Inflammatory macrophage treated with lipopolysaccharide for 4 hours (primary cell): ENCODE results near the gene HAAO.

Experiments
- DNase-seq: peaks from one replicate; pipeline ENCODE4 v3.0.0-alpha.2; 2020

The HAAO gene

DNA sequence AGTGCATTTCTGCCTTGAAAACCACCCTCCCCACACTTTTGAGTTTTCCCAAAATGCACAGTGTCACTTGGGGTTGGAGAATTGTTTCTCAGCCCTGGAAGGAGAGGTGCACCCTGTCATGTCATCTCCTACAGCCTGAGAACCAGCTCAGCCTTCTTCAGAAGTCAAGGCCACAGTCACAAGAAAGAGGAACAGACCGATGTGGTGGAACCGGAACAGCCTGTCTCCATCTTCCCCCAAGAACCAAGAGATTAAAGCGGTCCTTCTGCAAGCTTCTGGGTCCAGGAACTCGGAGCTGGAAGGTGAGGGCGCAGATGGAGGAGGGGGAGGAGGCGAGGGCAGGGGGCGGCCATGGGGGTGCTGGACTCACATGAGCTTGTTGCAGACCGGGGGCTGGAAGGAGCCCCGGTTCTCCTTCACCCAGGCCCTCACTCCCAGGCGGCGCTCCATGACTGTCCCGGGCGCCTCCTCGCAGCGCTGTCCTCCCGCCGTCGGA is 248 bp downstream of the HAAO start:
- DNase-seq = peak; percentile 65

DNA sequence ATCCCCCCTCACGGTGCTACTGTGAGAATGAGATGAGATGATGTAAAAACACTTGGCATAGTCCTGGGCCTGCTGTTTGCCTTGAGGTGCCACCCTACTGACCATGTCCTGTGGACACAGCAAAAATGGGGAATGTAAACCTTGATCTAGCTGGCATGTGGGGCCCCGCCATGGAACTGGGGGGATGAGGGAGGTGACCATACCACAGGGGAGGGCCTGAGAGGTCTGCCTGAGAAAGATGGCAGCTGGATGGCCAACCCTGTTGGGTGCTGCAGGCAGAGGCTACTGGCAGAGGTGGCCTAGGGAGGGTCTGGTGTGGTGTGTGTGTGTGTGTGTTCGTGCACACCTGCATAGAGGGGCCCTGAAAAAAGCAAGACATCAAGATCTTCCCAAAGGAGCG is 777 bp downstream of the HAAO start:
- no peak for DNase-seq

DNA sequence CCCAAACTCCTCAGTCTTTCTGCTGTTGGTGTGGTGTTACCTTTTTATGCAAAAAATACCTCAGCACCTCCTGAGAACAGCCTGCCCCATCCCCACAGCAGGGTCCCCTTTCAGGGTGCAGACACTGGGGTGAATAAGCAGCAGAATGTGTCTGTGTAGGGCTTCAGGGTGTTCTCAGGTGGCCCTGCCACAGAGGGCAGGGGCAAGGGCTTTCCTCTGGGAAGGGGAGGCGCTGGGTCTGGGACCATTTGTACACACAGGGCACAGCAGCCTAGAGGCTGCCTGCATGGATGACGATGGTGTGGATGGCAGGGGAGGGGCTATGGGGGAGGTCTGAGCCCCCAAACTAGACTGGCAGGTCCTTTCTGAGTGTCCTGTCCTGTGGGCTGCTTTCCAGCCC is 2.6 kb downstream of the HAAO start:
- DNase-seq = no peak

DNA sequence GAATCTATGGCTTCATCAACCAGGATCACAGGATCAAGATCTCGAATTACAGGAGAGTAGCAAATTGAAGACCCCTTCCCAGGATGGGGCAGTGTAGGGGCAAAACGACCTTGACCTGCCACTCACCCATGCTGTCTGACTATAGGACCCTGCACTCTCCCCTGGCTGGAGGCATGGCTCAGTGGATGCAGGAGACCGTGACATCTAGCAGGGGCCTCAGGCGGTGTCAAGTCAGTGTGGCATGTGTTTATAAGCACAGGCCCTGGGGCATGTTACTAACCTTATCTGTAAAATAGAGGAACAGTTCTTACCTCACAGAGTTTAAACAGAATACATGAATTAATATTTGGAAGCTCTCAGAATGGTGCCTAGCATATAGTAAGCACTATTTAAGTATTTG is 3.5 kb downstream of the HAAO start:
- DNase-seq = no peak

DNA sequence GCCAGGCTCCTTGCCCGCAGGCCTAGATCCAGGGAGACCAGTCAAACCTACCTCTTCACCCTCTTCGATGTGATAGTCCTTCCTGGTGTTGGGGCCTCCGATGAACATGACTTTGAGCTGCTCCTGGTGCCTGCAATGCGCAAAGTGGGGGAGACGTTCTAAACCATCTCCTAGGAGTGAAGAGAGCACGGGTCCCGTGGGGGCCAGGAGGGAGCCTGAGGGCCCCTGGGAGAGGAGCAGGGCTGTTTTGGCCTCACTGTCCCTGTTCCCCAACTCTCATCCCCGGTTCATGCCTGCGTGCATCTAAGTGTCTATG is 3.9 kb downstream of the HAAO start:
- no peak for DNase-seq

DNA sequence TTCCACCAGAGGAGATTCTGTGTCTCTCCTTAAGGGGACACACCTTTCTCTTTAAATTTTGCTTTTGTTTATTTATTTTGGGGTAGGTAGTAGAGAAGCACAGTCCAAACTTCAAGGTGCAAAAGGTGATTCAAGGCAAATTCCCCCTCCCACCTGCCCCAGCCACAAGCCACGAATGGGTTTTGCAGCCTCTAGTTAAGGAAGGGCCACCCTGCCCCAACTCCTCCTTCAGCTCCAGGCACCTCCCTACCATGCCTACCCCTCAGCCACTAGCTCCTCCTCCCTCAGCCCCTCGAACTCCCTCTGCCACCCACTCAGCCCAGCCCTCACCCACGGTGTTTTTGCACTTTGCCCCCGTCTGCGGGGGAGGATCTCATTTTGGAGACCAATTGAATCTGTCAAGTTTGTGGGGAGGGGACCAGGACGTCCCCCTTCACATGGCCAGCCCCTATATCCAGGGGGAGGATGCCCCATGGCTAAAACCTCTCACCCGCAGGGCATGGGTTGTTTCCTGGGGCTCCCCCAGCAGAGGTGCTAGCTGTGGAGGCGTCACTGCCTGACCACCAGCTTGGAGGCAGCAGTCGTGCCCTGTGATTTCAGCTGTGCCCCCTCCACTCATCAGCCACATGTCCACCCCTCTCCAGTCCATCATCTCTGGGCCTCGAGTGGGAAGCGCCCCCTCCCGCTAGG is 4.5 kb downstream of the HAAO start:
- no peak for DNase-seq

DNA sequence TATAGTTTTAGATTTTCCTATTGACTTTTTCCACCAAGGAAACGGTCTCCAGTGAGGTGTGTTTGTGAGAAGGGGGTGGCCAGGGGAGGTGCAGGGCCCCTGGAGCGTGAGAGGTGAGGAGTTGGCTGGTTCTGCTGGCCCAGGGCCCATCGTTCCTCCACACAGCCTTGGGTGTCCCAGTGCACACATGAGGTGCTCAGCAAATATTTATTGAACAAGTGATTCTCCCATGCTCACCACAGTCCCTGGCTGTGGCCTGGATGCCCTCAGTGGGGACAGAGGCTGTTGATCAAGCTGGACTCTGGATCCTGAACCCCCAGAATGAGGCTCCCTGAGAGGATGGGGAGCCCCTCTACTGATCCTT is 5.0 kb downstream of the HAAO start:
- no peak for DNase-seq

DNA sequence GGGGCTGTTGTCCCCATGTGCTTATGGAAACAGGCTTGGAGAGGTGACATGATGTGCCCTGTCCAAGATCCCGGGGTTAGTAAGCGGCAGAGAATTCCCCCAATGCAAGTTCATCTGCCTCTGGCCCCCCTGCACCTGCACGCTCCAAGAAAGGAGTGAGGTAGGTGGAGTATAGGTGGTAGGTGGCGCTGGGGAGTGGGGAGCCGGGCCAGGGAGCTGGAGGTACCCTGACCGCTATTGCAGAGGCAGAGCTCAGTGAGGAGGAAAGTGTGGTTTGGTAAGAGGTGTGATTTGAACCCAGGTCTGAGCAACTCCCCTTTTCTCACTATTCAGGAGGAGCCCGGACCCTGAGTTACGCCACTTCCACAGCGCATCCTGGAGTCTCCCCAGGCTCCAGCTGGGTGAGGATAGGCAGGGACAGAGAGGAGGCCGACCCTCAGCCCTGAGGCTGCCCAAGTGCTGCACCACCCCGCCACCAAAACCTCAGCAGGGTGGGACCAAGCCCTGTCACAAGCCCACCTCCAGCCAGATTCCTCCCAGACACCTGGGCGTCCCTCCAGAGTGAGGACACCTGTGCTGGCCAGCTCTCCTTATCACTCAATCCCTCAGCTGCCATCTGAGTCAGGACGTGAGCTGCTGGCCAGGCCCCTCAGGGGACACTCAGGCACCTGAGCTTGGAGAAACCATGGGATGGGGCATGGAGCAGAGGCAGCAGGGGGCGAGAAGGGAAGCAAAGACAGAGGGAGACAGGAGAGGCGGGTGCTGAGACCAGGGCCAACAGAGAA is 5.6 kb downstream of the HAAO start:
- no peak for DNase-seq

DNA sequence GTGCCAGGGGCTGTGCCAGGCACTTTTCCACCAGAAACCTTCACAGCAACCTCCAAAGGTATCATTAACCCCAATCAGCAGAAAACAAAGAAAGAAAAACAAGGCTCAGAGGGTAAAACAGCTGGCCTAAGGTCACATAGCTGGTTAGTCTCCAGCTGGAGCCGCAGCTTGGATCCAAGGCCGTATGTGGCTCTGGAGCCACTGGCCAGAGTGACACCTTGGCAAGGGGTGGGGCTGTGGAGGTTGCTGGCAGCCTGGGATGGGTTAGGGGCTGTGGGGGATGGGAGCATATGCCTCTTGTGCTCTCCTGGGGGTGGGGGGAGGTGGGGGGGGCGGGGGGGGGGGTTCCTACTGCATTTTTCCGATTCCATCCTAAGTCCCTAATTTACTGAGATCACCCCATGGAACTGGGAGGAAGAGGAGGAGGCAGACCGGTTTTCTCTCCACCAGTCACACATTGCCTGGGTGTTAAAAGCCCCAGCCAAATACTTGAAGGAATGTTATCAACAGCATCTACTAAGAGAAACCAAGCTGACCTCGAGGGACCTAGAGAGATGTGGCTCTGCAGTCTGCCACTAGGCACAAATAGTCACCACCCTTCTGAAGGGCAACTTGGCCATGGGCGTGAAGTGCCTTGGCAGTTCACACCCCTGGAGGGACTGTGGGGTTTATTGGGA is 8.0 kb downstream of the HAAO start:
- no peak for DNase-seq

DNA sequence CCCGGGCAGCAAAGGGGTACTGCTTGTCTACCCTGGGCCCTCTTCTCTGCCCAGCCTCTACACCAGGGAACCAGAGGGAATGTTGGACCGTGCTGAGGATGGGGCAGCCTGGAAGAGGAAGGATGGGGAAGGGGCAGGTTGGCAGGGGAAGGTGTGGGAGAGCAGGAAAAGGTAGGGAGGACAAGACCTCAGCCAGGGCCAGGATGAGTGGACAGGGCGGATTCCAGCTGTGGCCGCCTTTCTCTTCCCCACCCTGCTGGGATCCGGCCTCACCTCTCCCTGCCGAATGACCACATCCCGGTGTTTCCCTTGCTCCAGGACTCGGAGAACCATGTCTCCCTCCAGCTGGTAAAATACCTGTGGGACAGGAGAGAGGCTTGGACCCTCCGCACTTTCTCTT is 8.9 kb downstream of the HAAO start:
- DNase-seq = no peak

DNA sequence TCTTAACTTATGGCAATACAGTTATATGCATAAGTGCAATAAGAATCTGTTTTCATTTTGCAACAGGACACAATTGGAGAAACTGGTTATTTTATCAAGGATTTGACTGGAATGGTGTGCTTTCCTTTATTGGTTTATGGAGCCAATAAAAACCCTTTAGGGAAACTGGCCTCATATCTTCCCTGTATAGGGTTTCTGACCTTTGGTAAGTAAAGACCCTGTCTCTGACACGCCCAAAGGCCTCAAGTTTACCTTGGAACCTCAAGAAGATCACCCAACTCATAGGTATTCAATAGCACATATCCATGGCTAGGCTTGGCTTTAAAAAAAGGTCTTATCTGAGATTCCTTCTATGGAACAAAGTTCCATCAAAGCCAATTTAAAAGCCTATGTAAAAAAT is 11.2 kb downstream of the HAAO start:
- no peak for DNase-seq

DNA sequence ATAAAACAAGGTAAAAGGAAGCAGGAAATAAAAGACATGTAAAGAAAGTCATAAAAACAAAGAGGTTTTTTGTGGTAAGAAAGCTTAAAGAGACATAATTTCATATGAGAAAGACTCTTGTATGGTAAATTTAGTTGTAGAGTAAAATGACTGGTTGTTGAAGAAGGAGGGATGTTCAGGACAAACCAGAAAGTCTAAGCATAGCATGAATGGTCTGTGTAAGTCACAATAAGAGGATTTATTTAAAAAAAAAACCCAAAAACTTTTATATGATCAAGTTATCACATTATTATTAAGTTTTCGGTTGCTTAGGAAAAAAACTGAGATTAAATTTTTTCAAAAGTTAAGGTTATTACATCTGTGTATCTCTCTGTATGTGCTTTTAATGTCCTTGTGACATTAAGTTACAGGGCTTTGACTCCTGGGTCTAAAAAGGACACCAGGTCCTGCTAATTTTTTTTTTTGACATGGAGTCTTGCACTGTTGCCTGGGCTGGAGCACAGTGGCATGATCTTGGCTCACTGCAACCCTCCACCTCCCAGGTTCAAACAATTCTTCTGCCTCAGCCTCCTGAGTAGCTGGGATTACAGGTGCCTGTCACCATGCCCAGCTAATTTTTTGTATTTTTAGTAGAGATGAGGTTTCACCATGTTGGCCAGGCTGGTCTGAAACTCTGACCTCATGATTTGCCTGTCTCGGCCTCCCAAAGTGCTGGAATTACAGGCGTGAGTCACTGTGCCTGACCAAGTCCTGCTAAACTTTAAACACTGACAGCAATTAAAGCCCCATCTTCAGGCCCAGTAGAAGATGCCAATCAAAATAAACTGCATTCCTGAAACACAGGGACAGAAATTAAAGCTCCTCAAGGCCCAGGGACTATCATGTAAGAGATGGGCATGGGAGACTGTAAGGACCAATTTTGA is 14.2 kb downstream of the HAAO start:
- no peak for DNase-seq

DNA sequence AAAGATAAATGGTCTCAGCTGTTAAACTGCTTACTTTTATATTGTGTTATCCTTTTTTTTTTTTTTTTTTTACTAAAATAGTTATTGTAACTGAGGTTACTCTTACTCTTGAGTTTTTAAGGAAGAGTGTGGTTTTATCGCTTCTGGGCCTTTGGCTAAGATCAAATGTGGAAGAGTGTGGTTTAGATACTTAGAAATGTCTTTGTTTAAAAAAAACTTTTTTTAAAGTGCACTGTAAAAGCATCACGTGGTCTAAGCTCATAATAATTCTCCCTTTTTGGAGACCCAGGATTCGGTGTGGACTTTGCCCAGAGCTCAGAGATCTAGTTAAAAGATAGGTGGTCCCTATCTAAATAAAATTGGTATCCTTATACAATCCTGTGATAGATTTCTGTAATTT is 16.6 kb downstream of the HAAO start:
- DNase-seq = no peak

DNA sequence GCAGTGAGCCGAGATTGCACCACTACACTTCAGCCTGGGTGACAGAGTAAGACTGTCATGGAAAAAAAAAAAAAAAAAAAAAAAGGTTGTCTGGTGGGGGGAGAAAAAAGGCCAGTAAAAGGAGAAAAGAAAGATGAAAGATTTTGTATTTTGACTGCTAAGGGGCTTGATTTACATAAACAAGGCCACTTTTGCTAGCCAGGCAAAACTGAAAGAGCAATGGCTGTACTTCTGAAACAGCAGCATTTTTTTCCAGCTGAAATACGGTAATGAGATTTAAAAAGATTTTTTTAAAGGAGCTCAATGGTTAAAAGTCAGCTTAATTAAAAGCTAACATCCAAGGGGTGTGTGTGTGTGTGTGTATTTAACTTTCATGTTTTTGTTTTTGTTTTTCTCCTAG is 17.2 kb downstream of the HAAO start:
- no peak for DNase-seq

DNA sequence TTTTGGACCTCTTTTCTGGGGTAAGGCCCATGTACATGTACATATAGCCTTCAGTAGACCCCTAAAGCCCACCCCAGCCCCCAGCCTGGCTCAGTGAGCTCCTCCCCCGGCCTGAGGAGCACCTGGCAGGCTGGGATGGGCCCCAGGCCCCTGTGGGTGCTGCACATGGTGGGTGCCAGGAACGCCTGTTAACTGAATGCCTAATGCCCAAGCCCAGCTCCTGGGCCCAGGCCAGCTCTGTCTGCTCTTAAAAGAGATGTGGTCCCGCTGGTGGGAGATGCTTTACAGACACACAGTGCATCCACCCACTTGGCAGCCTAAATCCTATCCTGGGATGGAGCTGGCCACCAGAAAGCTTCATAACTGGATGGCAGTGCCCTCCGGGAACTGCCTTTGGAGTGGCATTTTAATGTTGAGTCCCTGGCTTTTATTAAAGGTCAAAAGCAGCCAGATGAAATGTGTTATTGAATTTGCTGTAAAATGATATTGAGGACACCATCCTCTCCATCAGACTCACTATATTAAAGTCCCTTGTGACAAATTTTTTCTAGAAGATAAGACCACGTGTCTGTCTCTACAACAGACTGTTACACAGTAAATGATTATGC is 20.7 kb downstream of the HAAO start:
- DNase-seq = no peak

DNA sequence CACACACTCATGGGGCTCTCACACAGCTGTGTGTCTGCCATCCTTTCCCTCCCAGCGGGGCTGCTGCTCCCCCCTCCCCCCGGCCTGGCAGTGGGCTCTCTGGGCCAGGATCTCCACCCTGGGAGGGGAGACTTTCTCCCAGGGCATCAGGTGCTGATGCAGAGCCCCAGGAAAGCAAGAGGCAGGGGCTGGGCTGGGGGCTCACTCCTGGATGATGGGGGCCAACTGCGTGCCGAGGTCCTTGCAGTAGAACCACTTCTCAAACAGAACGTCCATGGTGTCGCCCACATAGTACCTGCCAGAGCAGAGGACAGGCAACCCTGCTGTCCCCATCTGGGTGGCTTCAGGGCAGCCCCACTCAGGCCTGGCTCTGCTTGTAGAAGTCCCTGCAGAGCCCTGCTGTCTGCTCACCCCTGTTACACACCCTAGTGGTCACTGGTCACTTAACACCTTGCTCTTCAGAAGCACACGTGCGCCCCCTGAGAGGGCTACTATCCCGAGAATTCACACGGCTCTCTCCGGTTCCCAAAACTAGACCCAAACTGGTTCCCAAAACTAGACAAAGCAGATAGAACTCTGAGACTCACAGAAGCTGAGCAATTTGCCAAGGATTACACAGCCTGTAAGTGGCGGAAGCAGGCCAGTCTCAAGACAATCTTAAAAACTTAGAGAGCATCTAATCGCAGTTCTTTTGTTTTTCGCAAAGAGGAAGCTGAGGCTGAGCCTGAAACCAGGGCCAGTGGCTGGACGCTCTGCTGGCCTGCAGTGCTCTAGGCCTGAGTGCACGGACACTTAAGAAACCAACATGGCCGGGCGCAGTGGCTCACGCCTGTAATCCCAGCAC is 21.9 kb downstream of the HAAO start:
- peak; percentile 57 for DNase-seq

DNA sequence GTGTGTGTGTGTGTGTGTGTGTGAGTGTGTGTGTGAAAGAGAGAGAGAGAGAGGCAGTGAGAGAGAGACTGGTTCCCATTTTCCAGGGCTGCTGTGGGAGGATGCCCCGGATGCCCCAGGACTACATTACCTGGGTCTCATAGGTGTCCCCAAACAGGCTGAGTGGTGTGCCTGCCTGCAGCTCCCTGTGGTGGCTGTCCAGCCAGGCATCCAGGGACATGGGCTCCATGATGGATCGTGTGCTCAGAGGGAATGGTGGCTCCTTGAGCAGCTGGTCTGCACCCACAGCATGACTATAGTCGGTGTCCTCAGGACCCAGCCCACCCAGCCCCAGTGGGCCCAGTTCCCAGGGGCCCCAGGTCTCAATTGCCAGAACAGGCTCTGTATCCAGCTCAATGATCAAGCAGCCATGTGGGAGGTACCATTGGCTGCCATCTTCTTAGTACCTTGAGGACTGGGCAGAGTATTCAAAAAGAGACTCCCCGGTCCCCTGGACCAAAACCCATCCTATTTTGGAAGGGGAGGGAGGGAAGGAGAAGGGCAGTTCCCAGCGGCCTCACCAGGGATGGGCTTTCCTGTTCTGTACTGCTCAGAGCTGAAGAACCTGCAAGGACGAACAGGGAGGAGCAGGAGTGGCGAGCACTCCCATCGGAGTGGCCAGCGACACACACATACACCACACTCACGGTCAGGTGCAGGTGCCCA is 22.6 kb downstream of the HAAO start:
- DNase-seq = no peak

DNA sequence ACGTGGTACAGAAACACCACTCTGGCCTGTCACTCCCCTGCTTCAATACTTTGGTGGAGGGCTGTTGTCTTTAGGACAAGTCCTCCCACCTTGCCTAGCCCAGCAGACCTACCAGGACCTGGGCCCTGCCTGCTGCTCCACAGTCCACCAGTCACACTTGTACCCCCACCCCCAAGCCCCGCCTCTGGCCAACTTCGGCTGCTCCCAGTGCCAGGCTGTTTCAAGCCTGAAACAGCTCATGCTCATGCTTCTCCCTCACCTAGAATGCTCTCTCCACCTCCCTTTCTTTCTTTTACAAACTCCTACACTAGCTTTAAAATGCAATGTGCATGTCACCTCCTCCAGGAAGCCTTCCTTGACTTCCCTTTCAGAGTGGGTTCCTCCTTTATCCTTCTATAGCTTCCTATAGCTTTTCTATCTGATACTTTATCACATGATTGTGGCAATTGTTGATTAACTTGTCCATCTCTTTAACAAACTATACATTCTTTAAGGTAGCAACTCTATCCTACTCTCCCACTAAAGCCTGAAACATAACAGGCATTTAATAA is 23.6 kb downstream of the HAAO start:
- no peak for DNase-seq

DNA sequence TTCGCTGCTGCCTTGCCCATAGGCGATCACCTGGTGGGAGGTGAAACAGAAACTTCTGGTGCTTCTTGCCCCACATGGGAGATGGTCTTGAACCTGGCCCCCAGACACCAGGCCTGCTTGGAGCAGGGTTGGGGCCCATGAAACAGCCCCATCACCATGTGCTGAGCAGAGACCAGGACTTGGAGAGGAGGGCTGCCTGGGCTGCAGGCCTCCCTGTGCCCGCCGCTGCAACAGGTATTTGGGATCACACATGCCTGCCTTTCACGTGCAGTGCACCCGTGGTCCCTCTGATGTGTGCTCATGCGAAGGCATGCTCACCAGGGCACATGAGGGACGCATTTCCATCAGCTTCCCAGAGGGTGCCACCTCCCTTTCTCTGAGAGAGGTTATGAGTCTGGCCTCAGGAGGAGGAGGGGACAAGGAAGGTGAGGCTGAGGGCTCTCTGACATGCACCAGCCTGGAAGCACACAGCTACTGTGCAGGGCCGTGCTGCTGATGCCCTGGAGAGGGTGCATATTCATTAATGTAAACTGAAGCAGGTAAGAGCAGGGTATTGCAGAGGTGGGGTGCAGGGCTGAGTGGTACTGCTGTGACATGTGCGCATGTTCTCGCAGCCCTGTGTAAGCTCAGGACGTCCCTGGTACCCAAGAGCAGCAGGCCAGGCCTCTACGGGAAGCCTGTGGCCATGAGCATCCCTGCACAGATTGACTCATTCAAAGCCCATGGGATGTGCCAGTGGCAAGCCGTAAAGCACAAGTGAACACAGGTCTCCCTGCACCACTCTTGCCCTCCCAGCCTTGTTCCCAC is 24.3 kb downstream of the HAAO start:
- DNase-seq = no peak
